ENCODE data around the gene BNIP2. TPM values are rescaled to one million over a fixed set of nuclear protein-coding genes. Genes with fewer than 3 reads are reported as not detected.

BNIP2 gene
- total RNA-seq, 1 experiment from 2014 or later = 58.1 TPM

GRCh38 chr15:59722037-59722436 is 32.9 kb upstream of the BNIP2 start:
- DNase-seq (ENCODE audit: low spot score) = no peak
- BruUV-seq (replicated peaks) = no TSS peak
- TF ChIP-seq, protein P1, sequence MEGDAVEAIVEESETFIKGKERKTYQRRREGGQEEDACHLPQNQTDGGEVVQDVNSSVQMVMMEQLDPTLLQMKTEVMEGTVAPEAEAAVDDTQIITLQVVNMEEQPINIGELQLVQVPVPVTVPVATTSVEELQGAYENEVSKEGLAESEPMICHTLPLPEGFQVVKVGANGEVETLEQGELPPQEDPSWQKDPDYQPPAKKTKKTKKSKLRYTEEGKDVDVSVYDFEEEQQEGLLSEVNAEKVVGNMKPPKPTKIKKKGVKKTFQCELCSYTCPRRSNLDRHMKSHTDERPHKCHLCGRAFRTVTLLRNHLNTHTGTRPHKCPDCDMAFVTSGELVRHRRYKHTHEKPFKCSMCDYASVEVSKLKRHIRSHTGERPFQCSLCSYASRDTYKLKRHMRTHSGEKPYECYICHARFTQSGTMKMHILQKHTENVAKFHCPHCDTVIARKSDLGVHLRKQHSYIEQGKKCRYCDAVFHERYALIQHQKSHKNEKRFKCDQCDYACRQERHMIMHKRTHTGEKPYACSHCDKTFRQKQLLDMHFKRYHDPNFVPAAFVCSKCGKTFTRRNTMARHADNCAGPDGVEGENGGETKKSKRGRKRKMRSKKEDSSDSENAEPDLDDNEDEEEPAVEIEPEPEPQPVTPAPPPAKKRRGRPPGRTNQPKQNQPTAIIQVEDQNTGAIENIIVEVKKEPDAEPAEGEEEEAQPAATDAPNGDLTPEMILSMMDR (conservative IDR thresholded peaks at IDR 0.05; ENCODE audit: low read depth, low read length) = no peak
- ChIA-PET POLR2A (ENCODE audit: low non-redundant PET) (no interaction called here), CTCF (no interaction called here)
- Histone ChIP-seq H3K27me3 (replicated peaks; ENCODE audit: insufficient read depth, low read depth, low read length, poor library complexity) (no peaks in the 10 kb centered on the region), H3K4me1 (ENCODE audit: insufficient read depth, low read length, poor library complexity, severe bottlenecking) (no peaks in the 10 kb centered on the region), H3K4me3 (ENCODE audit: low read depth, low read length, poor library complexity, severe bottlenecking) (no peak overlapping the region), H3K9me3 (ENCODE audit: low read depth, low read length, poor library complexity, severe bottlenecking) (no peaks in the 10 kb centered on the region), H3K36me3 (ENCODE audit: insufficient read depth, low read length, poor library complexity, severe bottlenecking) (no peaks in the 10 kb centered on the region), H3K27ac (ENCODE audit: low read depth, low read length, poor library complexity, severe bottlenecking) (no peak overlapping the region)
- intact Hi-C loops (cut with micrococcal nuclease; ENCODE audit: unreplicated experiment) = loop anchor here (10.0 kb wide), 1 partner anchor 453 kb away; no protein-coding TSS in a partner anchor

DNA sequence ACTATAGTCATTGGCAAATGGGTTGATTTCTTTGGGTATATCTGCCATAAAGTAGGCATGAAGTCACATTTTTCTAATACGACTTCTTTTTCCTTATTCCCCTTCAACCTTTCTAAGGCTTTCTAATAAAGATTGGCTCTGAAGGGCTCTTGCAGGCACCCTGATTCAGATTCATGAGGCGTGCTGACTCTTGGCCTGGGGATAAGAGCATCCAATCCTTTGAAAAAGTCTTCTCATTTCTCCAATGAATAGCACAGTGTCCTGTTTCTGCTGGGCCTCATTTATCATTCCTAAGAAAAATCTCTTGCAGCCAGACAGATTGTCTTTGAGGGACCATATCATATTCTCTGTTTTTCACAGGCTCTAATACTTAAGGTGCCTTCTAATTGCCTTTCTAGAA is 32.3 kb upstream of the BNIP2 start:
- BruUV-seq (replicated peaks) = no TSS peak
- Histone ChIP-seq H3K4me1 (ENCODE audit: insufficient read depth, low read length, poor library complexity, severe bottlenecking) (no peaks in the 10 kb centered on the region), H3K9me3 (ENCODE audit: low read depth, low read length, poor library complexity, severe bottlenecking) (no peaks in the 10 kb centered on the region), H3K27me3 (replicated peaks; ENCODE audit: insufficient read depth, low read depth, low read length, poor library complexity) (no peaks in the 10 kb centered on the region), H3K27ac (ENCODE audit: low read depth, low read length, poor library complexity, severe bottlenecking) (no peak overlapping the region), H3K4me3 (ENCODE audit: low read depth, low read length, poor library complexity, severe bottlenecking) (no peak overlapping the region), H3K36me3 (ENCODE audit: insufficient read depth, low read length, poor library complexity, severe bottlenecking) (no peaks in the 10 kb centered on the region)
- intact Hi-C loops (cut with micrococcal nuclease; ENCODE audit: unreplicated experiment) = loop anchor here (10.0 kb wide), 1 partner anchor 453 kb away; no protein-coding TSS in a partner anchor
- ChIA-PET POLR2A (ENCODE audit: low non-redundant PET) (no interaction called here), CTCF (interaction anchor here (0.7 kb wide), 1 partner anchor 598 kb away, joined by 8 read pairs; no protein-coding TSS in a partner anchor)
- no peak for DNase-seq (ENCODE audit: low spot score)
- no peak for TF ChIP-seq EZH2 (IDR thresholded peaks at IDR 0.05; ENCODE audit: borderline replicate concordance, low read depth, low read length, poor library complexity, severe bottlenecking)
- TF ChIP-seq, protein P1 (conservative IDR thresholded peaks at IDR 0.05; ENCODE audit: low read depth, low read length) = no peak

DNA sequence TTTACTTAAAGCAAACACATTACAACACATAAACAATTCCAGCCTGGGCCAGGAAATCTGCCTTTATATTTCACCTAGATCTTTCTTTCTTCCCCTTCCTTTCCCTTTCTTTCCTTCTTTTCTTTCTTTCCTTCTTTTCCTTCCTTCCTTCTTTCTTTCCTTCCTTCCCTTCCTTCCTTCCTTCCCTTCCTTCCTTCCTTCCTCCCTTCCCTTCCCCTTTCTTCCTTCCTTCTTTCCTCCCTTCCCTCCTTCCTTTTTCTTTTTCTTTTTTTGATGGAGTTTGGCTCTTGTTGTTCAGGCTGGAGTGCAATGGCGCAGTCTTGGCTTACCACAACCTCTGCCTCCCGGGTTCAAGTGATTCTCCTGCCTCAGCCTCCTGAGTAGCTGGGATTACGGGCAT is 24.1 kb upstream of the BNIP2 start:
- POLR2A ChIA-PET (ENCODE audit: low non-redundant PET) = no interaction called here

More for the DNA sequence above, 24.1 kb upstream of the BNIP2 start:
- Histone ChIP-seq H3K27me3 (replicated peaks; ENCODE audit: insufficient read depth, low read depth, low read length, poor library complexity) (no peaks in the 10 kb centered on the region), H3K9me3 (ENCODE audit: low read depth, low read length, poor library complexity, severe bottlenecking) (no peaks in the 10 kb centered on the region), H3K36me3 (ENCODE audit: insufficient read depth, low read length, poor library complexity, severe bottlenecking) (no peaks in the 10 kb centered on the region), H3K4me3 (ENCODE audit: low read depth, low read length, poor library complexity, severe bottlenecking) (no peak overlapping the region), H3K4me1 (ENCODE audit: insufficient read depth, low read length, poor library complexity, severe bottlenecking) (no peaks in the 10 kb centered on the region), H3K27ac (ENCODE audit: low read depth, low read length, poor library complexity, severe bottlenecking) (no peak overlapping the region)
- no peak for DNase-seq (ENCODE audit: low spot score)
- TF ChIP-seq EZH2 (IDR thresholded peaks at IDR 0.05; ENCODE audit: borderline replicate concordance, low read depth, low read length, poor library complexity, severe bottlenecking) = no peak
- TF ChIP-seq, protein P1 (conservative IDR thresholded peaks at IDR 0.05; ENCODE audit: low read depth, low read length) = no peak
- no TSS peak for BruUV-seq (replicated peaks)
- CTCF ChIA-PET = interaction anchor here (0.7 kb wide), 1 partner anchor 211 kb away, joined by 3 read pairs; no protein-coding TSS in a partner anchor
- intact Hi-C loops (cut with micrococcal nuclease; ENCODE audit: unreplicated experiment) = no loop called here

All from A673 (cell line).